SK-N-SH treated with all-trans-retinoic acid at 6 μM for 48 hours (cell line): ENCODE measurements around the gene SFXN5.
A peak's percentile ranks its signal among the peaks of the same experiment; 100 is the strongest.

Experiments
- ATAC-seq: fragments of 200-7000 bp; cut with Tn5 transposase; 3 replicates; pipeline ENCODE4 v1.9.1; 2020; ENCODE audit warnings: mild to moderate bottlenecking, moderate library complexity
- ARNTL ChIP-seq: fragments of 450-650 bp; formaldehyde crosslinking; IDR thresholded peaks from 2 replicates; pipeline ENCODE4 v1.5.0; 2020; ENCODE audit warnings: low read depth, mild to moderate bottlenecking, moderate library complexity, borderline replicate concordance
- BACH2 ChIP-seq: fragments of 250-450 bp; sonication (Bioruptor Pico); IDR thresholded peaks from 2 replicates; pipeline ENCODE4 v1.9.0; 2021; ENCODE audit warnings: mild to moderate bottlenecking, borderline replicate concordance
- CSDC2 ChIP-seq: fragments of 250-450 bp; sonication (Bioruptor Pico); IDR thresholded peaks from 2 replicates; pipeline ENCODE4 v1.5.0; 2020; ENCODE audit warnings: mild to moderate bottlenecking, moderate library complexity
- CSRNP3 ChIP-seq: fragments of 250-450 bp; sonication (Bioruptor Pico); IDR thresholded peaks from 2 replicates; pipeline ENCODE4 v1.5.1; 2021; ENCODE audit warnings: mild to moderate bottlenecking, moderate library complexity
- ESRRG ChIP-seq: fragments of 250-450 bp; sonication (Bioruptor Pico); IDR thresholded peaks from 2 replicates; pipeline ENCODE4 v1.6.1; 2021; ENCODE audit warnings: mild to moderate bottlenecking
- GLIS3 ChIP-seq: fragments of 250-450 bp; sonication (Bioruptor Pico); IDR thresholded peaks from 2 replicates; pipeline ENCODE4 v1.5.0; 2020; ENCODE audit warnings: mild to moderate bottlenecking, moderate library complexity
- OSR1 ChIP-seq: fragments of 250-450 bp; sonication (Bioruptor Pico); IDR thresholded peaks from 2 replicates; pipeline ENCODE4 v1.8.0; 2022; ENCODE audit warnings: moderate library complexity, mild to moderate bottlenecking, inconsistent platforms
- PATZ1 ChIP-seq: fragments of 250-450 bp; sonication (Bioruptor Pico); IDR thresholded peaks from 2 replicates; pipeline ENCODE4 v1.8.0; 2020; ENCODE audit warnings: mild to moderate bottlenecking, moderate library complexity, borderline replicate concordance
- POU6F1 ChIP-seq: fragments of 250-450 bp; sonication (Bioruptor Pico); IDR thresholded peaks from 2 replicates; pipeline ENCODE4 v1.8.0; 2021; ENCODE audit warnings: low read depth, mild to moderate bottlenecking, moderate library complexity, borderline replicate concordance
- RARB ChIP-seq: fragments of 250-450 bp; sonication (Bioruptor Pico); IDR thresholded peaks from 2 replicates; pipeline ENCODE4 v1.8.0; 2021; ENCODE audit warnings: mild to moderate bottlenecking, moderate library complexity
- SNAI2 ChIP-seq: fragments of 250-450 bp; sonication (Bioruptor Pico); IDR thresholded peaks from 2 replicates; pipeline ENCODE4 v1.5.0; 2020; ENCODE audit warnings: mild to moderate bottlenecking, moderate library complexity
- TCF4 ChIP-seq: fragments of 250-450 bp; sonication (Bioruptor Pico); IDR thresholded peaks from 2 replicates; pipeline ENCODE4 v1.8.0; 2021; ENCODE audit warnings: mild to moderate bottlenecking, moderate library complexity, borderline replicate concordance
- TOX ChIP-seq: fragments of 250-450 bp; sonication (Bioruptor Pico); IDR thresholded peaks from 2 replicates; pipeline ENCODE4 v1.8.0; 2021; ENCODE audit warnings: mild to moderate bottlenecking, moderate library complexity, borderline replicate concordance
- TSHZ2 ChIP-seq: fragments of 250-450 bp; sonication (Bioruptor Pico); IDR thresholded peaks from 2 replicates; pipeline ENCODE4 v1.5.0; 2020; ENCODE audit warnings: mild to moderate bottlenecking, moderate library complexity
- ZC3H10 ChIP-seq: fragments of 250-450 bp; sonication (Bioruptor Pico); IDR thresholded peaks from 2 replicates; pipeline ENCODE4 v1.5.1; 2021; ENCODE audit warnings: mild to moderate bottlenecking, moderate library complexity
- ZFP3 ChIP-seq: fragments of 250-450 bp; sonication (Bioruptor Pico); IDR thresholded peaks from 2 replicates; pipeline ENCODE4 v1.5.0; 2020; ENCODE audit warnings: mild to moderate bottlenecking, moderate library complexity
- ZFP30 ChIP-seq: fragments of 450-650 bp; formaldehyde crosslinking; IDR thresholded peaks from 2 replicates; pipeline ENCODE4 v1.5.0; 2022; ENCODE audit warnings: mild to moderate bottlenecking, moderate library complexity
- ZNF565 ChIP-seq: fragments of 450-650 bp; formaldehyde crosslinking; conservative IDR thresholded peaks from 2 replicates; pipeline ENCODE4 v1.5.0; 2020; ENCODE audit warnings: low read depth, mild to moderate bottlenecking, moderate library complexity
- ZNF8 ChIP-seq: fragments of 450-650 bp; formaldehyde crosslinking; IDR thresholded peaks from 2 replicates; pipeline ENCODE4 v1.5.0; 2020; ENCODE audit warnings: mild to moderate bottlenecking, moderate library complexity

SFXN5 gene

GRCh38 chr2:72931280-72931910 lies 140.1 kb downstream of the SFXN5 start:
- peak; percentile 46 for ATAC-seq
- TF ChIP-seq ZFP3 (CRISPR knock-in tag) (no peak), ZNF8 (CRISPR knock-in tag) (no peak), TSHZ2 (CRISPR knock-in tag) (no peak), CSDC2 (no peak), PATZ1 (CRISPR knock-in tag) (no peak), GLIS3 (CRISPR knock-in tag) (no peak), BACH2 (CRISPR knock-in tag) (no peak), ARNTL (CRISPR knock-in tag) (no peak), OSR1 (CRISPR knock-in tag) (no peak), ZFP30 (no peak), ZC3H10 (CRISPR knock-in tag) (no peak), TCF4 (CRISPR knock-in tag) (no peak), ESRRG (CRISPR knock-in tag) (no peak), ZNF565 (CRISPR knock-in tag) (no peak)

- ATAC-seq, result no peak
- TF ChIP-seq BACH2 (CRISPR knock-in tag) (no peak), POU6F1 (CRISPR knock-in tag) (no peak), ZNF8 (CRISPR knock-in tag) (no peak), SNAI2 (CRISPR knock-in tag) (no peak), TOX (CRISPR knock-in tag) (no peak), ZC3H10 (CRISPR knock-in tag) (no peak), ARNTL (CRISPR knock-in tag) (no peak), OSR1 (CRISPR knock-in tag) (no peak), ZFP30 (no peak)
Observed at GRCh38 chr2:72929010-72929409, 142.5 kb downstream of the SFXN5 start.

- no peak for ATAC-seq
Observed at GRCh38 chr2:72927619-72928550, 143.6 kb downstream of the SFXN5 start.

More at GRCh38 chr2:72927619-72928550, 143.6 kb downstream of the SFXN5 start:
- TF ChIP-seq RARB (CRISPR knock-in tag), result no peak
- TF ChIP-seq TSHZ2 (CRISPR knock-in tag), result no peak
- TF ChIP-seq CSRNP3, result no peak
- TF ChIP-seq, all 23 proteins: peak for 0
